OCI-LY7 (cell line): ENCODE measurements around the gene MAGI1.

ENCODE experiments used
- EZH2phosphoT487 ChIP-seq: fragments of 200-600 bp; sonication (generic); IDR thresholded peaks from 2 replicates; pipeline ENCODE4 v1.6.1; 2018; ENCODE audit warnings: low read depth, borderline replicate concordance, mild to moderate bottlenecking, mixed run types, antibody characterized with exemption, low read length, moderate library complexity, mixed read lengths
- TF ChIP-seq, protein P1 (sequence below): fragments of 200-600 bp; sonication (generic); conservative IDR thresholded peaks from 2 replicates; pipeline ENCODE4 v1.5.1; 2014; ENCODE audit warnings: mild to moderate bottlenecking, antibody characterized with exemption, low read length, moderate library complexity, mixed read lengths

DNA sequence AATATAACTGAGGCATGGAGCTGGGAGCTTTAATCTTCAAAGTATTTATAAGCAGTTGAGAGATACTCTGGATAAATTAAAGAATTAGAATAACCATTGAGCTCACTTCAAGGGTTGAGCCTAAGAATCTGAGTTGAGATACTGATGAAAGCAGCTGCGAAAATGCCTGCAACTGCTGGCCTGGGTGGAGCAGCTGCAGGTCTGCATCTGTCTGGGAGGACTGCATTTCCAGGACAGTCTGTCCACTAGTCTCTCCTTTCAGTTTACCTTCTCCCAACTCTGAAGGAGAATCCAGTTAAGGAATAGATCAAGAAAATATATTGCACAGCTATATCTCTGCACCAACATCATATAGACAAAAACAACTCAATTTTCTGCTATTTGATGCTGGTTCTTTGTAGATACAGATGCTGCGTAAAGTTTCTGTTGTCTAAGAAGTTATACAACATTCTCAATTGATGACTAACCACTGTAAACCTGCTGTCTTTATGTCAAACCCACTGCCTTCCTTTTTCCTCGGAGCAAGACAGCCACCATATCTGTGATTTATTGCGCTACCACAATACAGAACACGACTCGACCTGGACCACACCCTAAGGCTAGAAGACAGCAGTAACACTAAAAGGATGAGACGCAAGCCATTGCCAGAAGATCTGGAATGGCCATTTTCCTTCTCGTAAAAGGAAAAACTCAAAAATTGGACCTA, 245.1 kb downstream of the MAGI1 start:
- TF ChIP-seq, protein P1, sequence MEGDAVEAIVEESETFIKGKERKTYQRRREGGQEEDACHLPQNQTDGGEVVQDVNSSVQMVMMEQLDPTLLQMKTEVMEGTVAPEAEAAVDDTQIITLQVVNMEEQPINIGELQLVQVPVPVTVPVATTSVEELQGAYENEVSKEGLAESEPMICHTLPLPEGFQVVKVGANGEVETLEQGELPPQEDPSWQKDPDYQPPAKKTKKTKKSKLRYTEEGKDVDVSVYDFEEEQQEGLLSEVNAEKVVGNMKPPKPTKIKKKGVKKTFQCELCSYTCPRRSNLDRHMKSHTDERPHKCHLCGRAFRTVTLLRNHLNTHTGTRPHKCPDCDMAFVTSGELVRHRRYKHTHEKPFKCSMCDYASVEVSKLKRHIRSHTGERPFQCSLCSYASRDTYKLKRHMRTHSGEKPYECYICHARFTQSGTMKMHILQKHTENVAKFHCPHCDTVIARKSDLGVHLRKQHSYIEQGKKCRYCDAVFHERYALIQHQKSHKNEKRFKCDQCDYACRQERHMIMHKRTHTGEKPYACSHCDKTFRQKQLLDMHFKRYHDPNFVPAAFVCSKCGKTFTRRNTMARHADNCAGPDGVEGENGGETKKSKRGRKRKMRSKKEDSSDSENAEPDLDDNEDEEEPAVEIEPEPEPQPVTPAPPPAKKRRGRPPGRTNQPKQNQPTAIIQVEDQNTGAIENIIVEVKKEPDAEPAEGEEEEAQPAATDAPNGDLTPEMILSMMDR = no peak
- no peak for TF ChIP-seq EZH2phosphoT487
